HG03103 (cell line): ENCODE measurements around the gene GJB5.
"Not testable (repeated sequence)": the region's sequence is repeated elsewhere in the genome, so short reads cannot be mapped to it uniquely, and the experiment has no call there.

Source experiments
- ATAC-seq: cut with Tn5 transposase; IDR thresholded peaks from one replicate; pipeline ENCODE4 v1.9.1; 2021; ENCODE audit warnings: low read depth; ENCODE audit not compliant: unreplicated experiment

Gene GJB5

GRCh38 chr1:34773114-34773513 lies 18.3 kb downstream of the GJB5 start:
- ATAC-seq, result not testable (repeated sequence)

- ATAC-seq, result no peak
Measured at GRCh38 chr1:34774957-34775356, 20.1 kb downstream of the GJB5 start.

GRCh38 chr1:34776911-34777310 lies 22.1 kb downstream of the GJB5 start:
- no peak for ATAC-seq

GRCh38 chr1:34777519-34778321 lies 22.9 kb downstream of the GJB5 start:
- ATAC-seq, result no peak

- ATAC-seq, result no peak
Measured at GRCh38 chr1:34778381-34778780, 23.5 kb downstream of the GJB5 start.

GRCh38 chr1:34779005-34779404 lies 24.2 kb downstream of the GJB5 start:
- no peak for ATAC-seq

- ATAC-seq, result no peak
Measured at GRCh38 chr1:34779526-34779925, 24.7 kb downstream of the GJB5 start.

GRCh38 chr1:34779962-34780361 lies 25.1 kb downstream of the GJB5 start:
- no peak for ATAC-seq

GRCh38 chr1:34780528-34780927 lies 25.7 kb downstream of the GJB5 start:
- ATAC-seq, result no peak

GRCh38 chr1:34781071-34781843 lies 26.4 kb downstream of the GJB5 start, which contains the start of gene GJB3:
Gene GJB3 (plus strand): TSS chr1:34781214. CDS start chr1:34784763, 3,549 bp downstream.
- no peak for ATAC-seq

- ATAC-seq, result no peak
Measured at GRCh38 chr1:34781844-34782391, 27.1 kb downstream of the GJB5 start.

- ATAC-seq, result no peak
Measured at GRCh38 chr1:34784751-34785221, 29.9 kb downstream of the GJB5 start.

- ATAC-seq, result no peak
Measured at GRCh38 chr1:34785231-34785874, 30.5 kb downstream of the GJB5 start.

GRCh38 chr1:34785875-34786470 lies 31.1 kb downstream of the GJB5 start:
- ATAC-seq, result no peak

GRCh38 chr1:34786521-34787325 lies 31.9 kb downstream of the GJB5 start:
- ATAC-seq, result no peak

GRCh38 chr1:34787461-34788420 lies 32.9 kb downstream of the GJB5 start:
- ATAC-seq, result no peak

- no peak for ATAC-seq
Measured at GRCh38 chr1:34790985-34791384, 36.1 kb downstream of the GJB5 start.

- ATAC-seq, result no peak
Measured at GRCh38 chr1:34792424-34792823, 37.6 kb downstream of the GJB5 start.
